Activated naive CD8-positive, alpha-beta T cell treated with anti-CD3 and anti-CD28 coated beads, Interleukin-2, amount 10 ng/mL, durations not matched to agents 7 days and 5 days (primary cell): ENCODE measurements around the gene EDIL3. TPM values are rescaled to one million over a fixed set of nuclear protein-coding genes. Genes with fewer than 3 reads are reported as not detected.

Experiments
- ATAC-seq: fragments of 150-1000 bp; cut with Tn5 transposase; one replicate; pipeline ENCODE4 v1.10.0; 2021; ENCODE audit warnings: low read depth, moderate library complexity
- POLR2A ChIA-PET: fragments of 350-600 bp; sonication (Branson Sonifier 250); formaldehyde crosslinking; loops from one replicate; lab custom pipeline; 2021; ENCODE audit warnings: antibody characterized with exemption; lab: Charles Lee
- DNase-seq: peaks from one replicate; pipeline ENCODE4 v3.0.0; 2021
- H3K27ac Mint-ChIP-seq: one replicate; pipeline ENCODE4 v1.8.0; 2022; ENCODE audit warnings: mild to moderate bottlenecking, mixed read lengths
- H3K27me3 Mint-ChIP-seq: one replicate; pipeline ENCODE4 v1.8.0; 2022; ENCODE audit warnings: mild to moderate bottlenecking, moderate library complexity, mixed read lengths
- H3K36me3 Mint-ChIP-seq: one replicate; pipeline ENCODE4 v1.8.0; 2021; ENCODE audit warnings: mild to moderate bottlenecking, mixed read lengths
- H3K4me1 Mint-ChIP-seq: one replicate; pipeline ENCODE4 v1.8.0; 2021; ENCODE audit warnings: mixed read lengths
- H3K4me3 Mint-ChIP-seq: one replicate; pipeline ENCODE4 v1.8.0; 2022; ENCODE audit warnings: mild to moderate bottlenecking, moderate library complexity, mixed read lengths
- H3K9me3 Mint-ChIP-seq: one replicate; pipeline ENCODE4 v1.8.0; 2021; ENCODE audit warnings: mixed read lengths
- total RNA-seq, 2 experiments: library from RNA; stranded (reverse); gene quantifications; one replicate each; pipeline ENCODE4 v1.2.3, GENCODE V29; 2021

The EDIL3 gene, protein sequence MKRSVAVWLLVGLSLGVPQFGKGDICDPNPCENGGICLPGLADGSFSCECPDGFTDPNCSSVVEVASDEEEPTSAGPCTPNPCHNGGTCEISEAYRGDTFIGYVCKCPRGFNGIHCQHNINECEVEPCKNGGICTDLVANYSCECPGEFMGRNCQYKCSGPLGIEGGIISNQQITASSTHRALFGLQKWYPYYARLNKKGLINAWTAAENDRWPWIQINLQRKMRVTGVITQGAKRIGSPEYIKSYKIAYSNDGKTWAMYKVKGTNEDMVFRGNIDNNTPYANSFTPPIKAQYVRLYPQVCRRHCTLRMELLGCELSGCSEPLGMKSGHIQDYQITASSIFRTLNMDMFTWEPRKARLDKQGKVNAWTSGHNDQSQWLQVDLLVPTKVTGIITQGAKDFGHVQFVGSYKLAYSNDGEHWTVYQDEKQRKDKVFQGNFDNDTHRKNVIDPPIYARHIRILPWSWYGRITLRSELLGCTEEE
- total RNA-seq: not detected

DNA sequence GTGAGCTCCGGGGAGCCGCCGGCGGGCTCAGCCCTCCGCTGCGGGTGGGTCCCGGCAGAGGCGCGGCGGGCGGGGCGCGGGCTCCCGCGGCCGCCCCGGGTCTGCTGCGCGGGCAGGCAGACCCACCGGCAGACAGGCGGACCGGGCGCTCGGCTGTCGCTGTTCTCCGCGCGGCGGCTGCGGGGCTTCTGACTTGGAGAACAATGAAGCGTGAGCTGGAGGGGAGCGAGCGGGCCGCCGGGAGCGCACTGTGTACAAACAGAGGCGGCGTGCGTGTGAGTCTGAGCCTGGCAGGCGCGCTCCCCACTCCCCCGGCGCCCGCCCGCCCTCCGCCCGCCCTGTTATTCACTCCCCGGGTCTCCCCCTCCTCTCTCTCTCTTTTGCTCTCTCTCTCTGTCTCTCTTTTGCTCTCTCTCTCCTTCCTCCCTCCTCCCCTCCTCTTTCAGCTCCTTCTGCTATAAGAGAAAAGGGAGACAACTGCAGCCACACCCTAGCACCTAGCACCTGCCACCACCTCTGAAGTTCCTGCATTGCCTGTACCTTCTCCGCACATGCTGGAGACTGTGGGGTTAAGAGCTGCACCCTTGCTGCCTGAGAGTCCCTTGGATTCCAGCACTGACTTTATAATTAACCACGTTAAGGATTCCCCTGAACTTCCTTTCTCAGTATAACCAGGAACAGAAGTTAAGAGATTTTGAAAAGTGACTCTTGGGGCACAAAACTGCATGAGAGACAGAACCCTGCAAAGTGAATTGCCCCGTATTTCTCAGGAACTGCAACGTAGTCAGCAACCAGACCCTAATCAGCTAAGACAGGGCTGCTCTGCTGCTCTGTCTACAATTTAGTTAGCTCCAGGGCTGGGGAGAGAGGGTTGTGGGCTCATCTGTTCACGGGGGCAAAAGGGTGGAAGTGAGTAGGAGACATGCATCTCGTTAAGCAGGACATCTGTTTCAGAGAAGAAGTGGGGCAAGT lies at the start of gene EDIL3:
EDIL3 (minus strand) TSS at position 277 of the 972 bp plus-strand sequence. CDS start 506 bp downstream, outside the sequence.
- ATAC-seq: no peak
- POLR2A ChIA-PET: no interaction called here
- H3K4me3 Mint-ChIP-seq: peak within 1 kb of the TSS; percentile 51
- peaks cover 46% of the 10 kb centered on the region for H3K27me3 Mint-ChIP-seq
- no peaks in the 10 kb centered on the region for H3K9me3 Mint-ChIP-seq
- peaks cover 9% of the 10 kb centered on the region for H3K4me1 Mint-ChIP-seq
- peak within 1 kb of the TSS; percentile 38 for H3K27ac Mint-ChIP-seq
- DNase-seq: no peak
- no peaks in the 10 kb centered on the region for H3K36me3 Mint-ChIP-seq

DNA sequence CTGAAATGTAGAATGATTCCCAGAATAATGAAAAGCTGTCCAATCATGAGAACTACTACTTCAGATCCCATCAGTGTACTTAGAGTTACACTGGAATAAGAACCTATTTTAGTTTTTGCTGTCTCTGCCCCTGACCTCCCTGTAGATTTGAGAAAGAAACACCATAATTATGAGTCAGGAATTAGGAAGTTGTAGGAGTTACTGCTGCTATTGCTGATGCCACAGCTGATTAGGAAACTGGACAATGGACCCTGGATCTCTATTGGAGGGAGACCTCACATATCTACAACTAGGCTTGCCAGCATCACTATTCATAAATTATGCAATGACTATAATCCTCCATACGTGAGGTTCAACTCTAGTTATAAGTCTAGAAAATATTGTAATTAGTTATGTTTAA lies 48.8 kb upstream of the EDIL3 start:
- no peak for ATAC-seq
- H3K9me3 Mint-ChIP-seq: peaks cover under 1% of the 10 kb centered on the region
- no peaks in the 10 kb centered on the region for H3K4me1 Mint-ChIP-seq
- H3K27me3 Mint-ChIP-seq: no peaks in the 10 kb centered on the region
- POLR2A ChIA-PET: no interaction called here
- no peak overlapping the region for H3K27ac Mint-ChIP-seq
- no peaks in the 10 kb centered on the region for H3K36me3 Mint-ChIP-seq
- H3K4me3 Mint-ChIP-seq: no peak overlapping the region
- DNase-seq: no peak

DNA sequence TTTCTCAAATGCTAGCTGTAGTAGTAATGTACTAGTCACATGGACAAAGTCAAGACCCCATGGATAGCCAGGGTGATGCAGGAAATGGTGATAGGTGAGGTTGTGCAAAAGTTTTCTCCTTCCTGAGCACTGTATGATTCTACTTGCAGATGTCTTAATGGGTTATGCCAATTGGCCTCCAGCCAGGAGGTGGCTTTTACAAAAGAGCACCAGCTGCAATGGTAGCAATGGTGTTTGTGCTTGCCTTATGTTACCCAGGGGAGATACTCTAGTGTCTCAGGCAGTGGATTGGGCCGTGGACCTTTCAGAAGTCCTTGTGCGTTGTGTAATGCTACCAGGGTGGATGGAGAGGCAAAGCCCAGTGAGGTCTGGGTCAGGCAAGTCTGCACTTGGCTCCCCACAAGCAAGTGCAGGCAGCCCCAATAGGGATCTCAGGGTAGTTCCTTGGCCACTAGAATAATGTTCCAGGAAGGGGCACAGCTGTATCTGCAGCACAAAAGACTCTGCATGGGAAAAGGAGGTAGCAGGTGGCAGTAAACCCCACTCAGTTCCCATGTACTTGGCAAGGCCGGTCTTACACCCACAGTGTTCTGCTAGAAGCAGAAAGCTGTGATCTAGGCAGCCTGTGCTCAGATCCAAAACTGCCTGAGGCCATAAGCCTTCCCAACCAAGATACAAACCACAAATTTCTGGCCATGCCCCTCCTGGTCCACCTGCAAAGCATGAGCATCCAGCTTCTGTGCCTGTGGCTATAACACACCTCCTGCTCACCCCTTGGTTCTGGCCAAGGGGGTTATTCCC lies 46.4 kb upstream of the EDIL3 start:
- no peak for ATAC-seq
- no peak overlapping the region for H3K27ac Mint-ChIP-seq
- no peaks in the 10 kb centered on the region for H3K36me3 Mint-ChIP-seq
- POLR2A ChIA-PET: no interaction called here
- no peaks in the 10 kb centered on the region for H3K4me1 Mint-ChIP-seq
- no peaks in the 10 kb centered on the region for H3K27me3 Mint-ChIP-seq
- DNase-seq: no peak
- H3K4me3 Mint-ChIP-seq: no peak overlapping the region
- H3K9me3 Mint-ChIP-seq: peaks cover 3% of the 10 kb centered on the region

DNA sequence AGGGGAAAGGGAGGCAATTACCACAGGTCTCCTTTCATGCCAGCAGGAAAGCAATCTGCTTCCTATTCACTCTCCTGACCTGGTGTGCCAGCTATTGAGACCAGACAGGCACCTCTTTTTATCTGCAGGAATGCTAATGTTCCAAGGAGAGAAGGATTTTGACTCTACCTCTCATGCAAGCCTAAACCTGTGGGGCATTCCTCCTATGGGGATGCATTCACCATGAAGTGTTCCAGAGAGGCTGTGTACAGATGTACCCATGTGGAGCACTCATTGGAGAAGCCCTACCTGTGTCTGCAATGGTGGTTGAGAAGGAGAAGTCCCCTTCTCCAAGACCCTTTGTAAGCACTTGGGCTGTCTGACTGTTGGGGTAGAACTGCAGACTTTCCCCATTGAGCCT lies 45.4 kb upstream of the EDIL3 start:
- POLR2A ChIA-PET: no interaction called here

DNA sequence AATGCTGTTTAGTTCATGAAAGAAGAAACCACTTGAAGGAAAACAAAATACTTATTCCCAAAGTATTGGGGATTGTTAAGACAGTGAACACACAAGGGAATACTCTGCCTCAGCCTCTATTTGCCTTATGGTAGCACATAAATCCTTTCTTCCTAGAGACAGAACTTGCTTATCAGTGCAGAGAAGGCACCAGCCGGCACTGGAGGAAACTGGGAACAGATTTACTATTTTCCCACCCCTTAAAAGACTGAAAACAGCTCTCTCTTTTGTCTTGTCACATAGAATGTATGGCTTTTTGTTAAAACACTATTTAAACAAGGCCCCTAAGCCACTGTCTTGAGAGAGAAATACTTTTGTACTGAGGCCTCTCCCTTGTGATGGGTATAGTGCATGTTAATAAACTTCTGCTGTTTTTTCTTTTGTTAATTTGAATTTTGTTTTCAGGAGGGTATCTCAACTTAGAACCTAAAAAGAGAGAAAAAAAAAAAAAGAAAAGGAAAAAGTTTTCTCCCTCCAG lies 40.7 kb upstream of the EDIL3 start:
- no peak overlapping the region for H3K27ac Mint-ChIP-seq
- peaks cover 3% of the 10 kb centered on the region for H3K9me3 Mint-ChIP-seq
- H3K4me3 Mint-ChIP-seq: no peak overlapping the region
- POLR2A ChIA-PET: no interaction called here
- H3K27me3 Mint-ChIP-seq: no peaks in the 10 kb centered on the region
- DNase-seq (no peak), ATAC-seq (no peak)
- no peaks in the 10 kb centered on the region for H3K4me1 Mint-ChIP-seq
- no peaks in the 10 kb centered on the region for H3K36me3 Mint-ChIP-seq

More for the DNA sequence above, 45.4 kb upstream of the EDIL3 start:
- Mint-ChIP-seq H3K36me3 (no peaks in the 10 kb centered on the region), H3K27ac (no peak overlapping the region), H3K9me3 (peaks cover 3% of the 10 kb centered on the region), H3K4me1 (no peaks in the 10 kb centered on the region), H3K27me3 (no peaks in the 10 kb centered on the region), H3K4me3 (no peak overlapping the region)
- DNase-seq (no peak), ATAC-seq (no peak)

DNA sequence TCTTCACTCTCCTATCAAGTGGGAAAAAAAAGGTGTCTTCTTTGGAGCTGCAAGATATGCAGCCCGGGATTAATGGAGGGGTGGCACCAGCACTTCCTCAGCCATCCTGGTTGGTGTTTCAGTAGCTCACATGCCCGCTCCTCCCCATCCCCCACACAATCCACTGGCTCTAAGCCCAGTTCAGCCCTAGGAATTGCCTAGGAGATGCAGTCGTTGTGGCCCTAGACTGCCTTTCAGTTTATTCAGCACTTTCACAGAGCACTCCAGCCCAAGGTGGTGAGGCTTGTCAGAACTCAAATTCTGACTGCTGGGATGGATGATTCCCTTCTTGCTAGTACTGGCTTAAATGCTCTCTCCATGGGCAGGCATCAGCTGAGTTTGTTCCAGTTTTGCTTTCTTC lies 35.1 kb upstream of the EDIL3 start:
- POLR2A ChIA-PET: no interaction called here
- no peak for ATAC-seq
- H3K4me1 Mint-ChIP-seq: no peaks in the 10 kb centered on the region

DNA sequence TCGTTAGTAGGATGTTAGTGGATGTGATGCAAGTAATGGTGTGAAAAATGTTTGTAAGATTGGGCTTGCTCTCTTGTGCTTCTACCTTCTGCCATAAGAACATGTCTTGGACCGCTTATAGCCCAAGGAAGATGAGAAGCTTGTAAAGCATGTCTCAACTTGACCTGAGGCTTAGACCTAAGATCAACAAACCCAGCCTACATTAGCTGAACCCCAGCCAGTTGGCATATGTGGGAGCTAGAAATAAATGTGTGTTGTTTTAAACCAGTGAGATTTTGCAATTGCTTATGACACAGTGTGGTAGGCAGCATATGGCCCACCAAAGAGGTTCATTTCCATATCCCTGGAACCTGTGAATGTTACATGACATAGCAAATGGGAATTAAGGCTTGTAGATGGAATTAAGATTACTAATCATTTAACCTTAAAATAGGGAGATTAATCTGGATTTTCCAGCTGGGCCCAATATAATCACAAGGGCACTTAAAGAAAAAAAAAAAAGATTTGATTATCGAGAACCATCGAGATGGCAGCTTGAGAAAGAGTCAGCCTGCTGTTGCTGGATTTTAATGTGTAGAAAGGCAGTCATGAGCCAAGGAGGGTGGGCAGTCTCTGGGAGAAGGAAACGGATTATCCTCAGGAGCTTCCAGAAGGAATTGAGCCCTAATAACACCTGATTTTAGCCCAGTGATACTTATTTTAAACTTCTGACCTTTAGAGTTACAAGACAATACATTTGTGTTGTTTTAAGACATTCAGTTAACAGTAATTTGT lies 27.3 kb upstream of the EDIL3 start:
- H3K4me1 Mint-ChIP-seq: no peaks in the 10 kb centered on the region
- H3K27me3 Mint-ChIP-seq: no peaks in the 10 kb centered on the region
- ATAC-seq (no peak), DNase-seq (no peak)
- H3K9me3 Mint-ChIP-seq: no peaks in the 10 kb centered on the region
- no peak overlapping the region for H3K27ac Mint-ChIP-seq
- H3K36me3 Mint-ChIP-seq: no peaks in the 10 kb centered on the region
- H3K4me3 Mint-ChIP-seq: no peak overlapping the region
- POLR2A ChIA-PET: no interaction called here

More for the DNA sequence above, 35.1 kb upstream of the EDIL3 start:
- Mint-ChIP-seq H3K27ac (no peak overlapping the region), H3K36me3 (no peaks in the 10 kb centered on the region), H3K9me3 (peaks cover 1% of the 10 kb centered on the region), H3K4me3 (no peak overlapping the region), H3K27me3 (no peaks in the 10 kb centered on the region)
- DNase-seq: no peak

DNA sequence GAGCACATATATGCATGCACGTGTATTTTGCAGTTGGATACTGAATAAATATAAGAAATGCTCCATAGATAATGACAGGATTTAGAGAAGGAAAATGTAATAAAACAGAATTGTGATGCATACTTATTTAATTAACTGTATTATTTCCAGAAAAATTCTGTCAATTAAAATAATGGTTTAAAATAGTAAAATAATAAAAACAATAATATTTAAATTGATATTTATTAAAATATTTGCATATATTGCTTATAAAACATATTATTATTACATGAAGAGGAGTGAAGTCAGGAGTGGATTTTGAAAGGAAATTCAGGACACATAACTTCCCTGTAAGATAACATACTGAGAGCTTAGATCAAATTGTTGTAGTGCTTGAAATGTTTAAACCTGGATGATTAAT lies 21.4 kb upstream of the EDIL3 start:
- no peak for ATAC-seq
- Mint-ChIP-seq H3K4me3 (no peak overlapping the region), H3K4me1 (no peaks in the 10 kb centered on the region), H3K36me3 (no peaks in the 10 kb centered on the region), H3K27me3 (no peaks in the 10 kb centered on the region), H3K27ac (no peak overlapping the region), H3K9me3 (no peaks in the 10 kb centered on the region)
- DNase-seq: no peak
- POLR2A ChIA-PET: no interaction called here

DNA sequence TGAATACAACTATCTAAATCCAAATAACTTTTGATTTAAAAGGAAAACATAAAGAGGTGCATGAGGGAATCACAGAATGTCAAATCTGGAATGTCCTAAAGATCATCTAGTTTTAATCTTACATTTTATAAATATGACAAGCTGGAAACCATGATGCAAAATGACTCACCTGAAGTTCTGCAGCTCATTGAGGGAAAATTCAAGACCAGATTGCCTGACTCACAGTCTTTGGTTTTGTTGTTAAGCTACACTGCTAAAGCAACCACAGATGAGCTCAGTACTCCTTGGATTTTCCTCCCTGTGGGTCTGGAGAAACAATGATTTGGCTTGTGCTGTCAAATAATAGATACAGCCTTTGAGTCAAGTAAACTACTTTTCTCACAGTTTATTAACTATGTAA lies 19.1 kb upstream of the EDIL3 start:
- ATAC-seq: no peak
- DNase-seq: no peak
- H3K9me3 Mint-ChIP-seq: no peaks in the 10 kb centered on the region
- H3K4me3 Mint-ChIP-seq: no peak overlapping the region
- no peaks in the 10 kb centered on the region for H3K27me3 Mint-ChIP-seq
- POLR2A ChIA-PET: no interaction called here
- H3K27ac Mint-ChIP-seq: no peak overlapping the region
- no peaks in the 10 kb centered on the region for H3K4me1 Mint-ChIP-seq
- no peaks in the 10 kb centered on the region for H3K36me3 Mint-ChIP-seq

DNA sequence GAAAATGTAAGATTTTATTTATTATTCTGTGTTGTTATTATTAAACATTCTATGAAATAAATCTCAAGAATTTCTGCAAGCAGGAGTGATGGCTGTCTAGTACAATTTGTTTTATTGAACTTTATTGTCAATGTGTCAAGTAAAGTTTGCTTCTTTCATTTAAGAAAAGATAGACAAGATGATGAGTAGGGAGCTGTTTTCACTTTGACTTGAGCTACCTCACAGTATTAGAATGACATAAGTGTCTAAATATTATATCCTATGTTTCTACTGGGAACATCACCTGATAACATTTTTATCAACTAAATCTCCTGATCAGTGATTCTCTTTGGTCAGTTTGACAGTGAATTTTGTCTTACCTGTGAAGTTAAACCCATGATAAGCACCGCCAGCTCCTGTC lies 12.7 kb upstream of the EDIL3 start:
- H3K4me3 Mint-ChIP-seq: no peak overlapping the region
- DNase-seq (no peak), ATAC-seq (no peak)
- H3K9me3 Mint-ChIP-seq: no peaks in the 10 kb centered on the region
- POLR2A ChIA-PET: no interaction called here
- H3K27ac Mint-ChIP-seq: no peak overlapping the region
- no peaks in the 10 kb centered on the region for H3K4me1 Mint-ChIP-seq
- H3K36me3 Mint-ChIP-seq: no peaks in the 10 kb centered on the region
- no peaks in the 10 kb centered on the region for H3K27me3 Mint-ChIP-seq

DNA sequence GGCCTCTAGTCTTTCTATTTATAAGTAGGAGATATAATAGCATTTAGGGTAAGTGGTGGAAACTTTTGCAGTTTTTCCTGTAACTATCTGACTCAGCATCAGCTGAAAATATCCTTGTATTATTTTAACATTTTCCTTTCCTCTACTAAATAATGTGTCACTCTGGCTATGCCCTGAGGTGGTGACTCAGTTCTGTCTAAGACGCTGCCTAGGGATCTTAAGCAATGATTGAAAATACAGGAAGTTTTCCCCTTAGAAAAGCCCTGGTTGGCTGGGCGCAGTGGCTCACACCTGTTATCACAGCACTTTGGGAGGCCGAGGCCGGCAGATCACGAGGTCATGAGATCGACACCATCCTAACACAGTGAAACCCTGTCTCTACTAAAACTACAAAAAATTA lies 9.3 kb upstream of the EDIL3 start:
- H3K4me1 Mint-ChIP-seq: no peaks in the 10 kb centered on the region
- H3K9me3 Mint-ChIP-seq: no peaks in the 10 kb centered on the region
- POLR2A ChIA-PET: no interaction called here
- H3K36me3 Mint-ChIP-seq: no peaks in the 10 kb centered on the region
- DNase-seq (no peak), ATAC-seq (no peak)
- no peak overlapping the region for H3K27ac Mint-ChIP-seq
- H3K27me3 Mint-ChIP-seq: no peaks in the 10 kb centered on the region
- no peak overlapping the region for H3K4me3 Mint-ChIP-seq

DNA sequence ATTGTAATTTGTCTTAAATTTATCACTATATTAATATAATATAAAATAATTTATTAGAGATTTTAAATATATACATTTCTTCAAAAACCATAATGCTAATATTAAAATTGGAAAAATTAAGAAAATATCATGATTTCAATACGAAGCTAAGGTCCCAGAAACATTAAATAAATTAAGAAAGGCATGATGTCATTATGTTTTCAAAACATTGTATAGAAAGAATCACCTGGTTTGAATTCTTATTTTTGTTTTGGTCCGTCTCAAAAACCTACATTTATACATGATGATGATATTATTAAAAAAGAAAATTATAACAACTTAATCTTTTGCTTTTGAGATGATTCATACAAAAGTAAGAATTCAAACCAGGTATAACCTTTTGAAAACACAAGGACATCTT lies 8.2 kb upstream of the EDIL3 start:
- no peak overlapping the region for H3K27ac Mint-ChIP-seq
- POLR2A ChIA-PET: no interaction called here

More for the DNA sequence above, 8.2 kb upstream of the EDIL3 start:
- no peak for DNase-seq
- H3K36me3 Mint-ChIP-seq: no peaks in the 10 kb centered on the region
- no peaks in the 10 kb centered on the region for H3K9me3 Mint-ChIP-seq
- no peak for ATAC-seq
- H3K27me3 Mint-ChIP-seq: no peaks in the 10 kb centered on the region
- H3K4me3 Mint-ChIP-seq: no peak overlapping the region
- no peaks in the 10 kb centered on the region for H3K4me1 Mint-ChIP-seq
